GM21576 (cell line): ENCODE data around the gene CREB3L4.

Experiments used
- ATAC-seq: cut with Tn5 transposase; IDR thresholded peaks from one replicate; pipeline ENCODE4 v1.9.1; 2021; ENCODE audit warnings: mild to moderate bottlenecking, moderate library complexity; ENCODE audit not compliant: unreplicated experiment

Gene CREB3L4, protein sequence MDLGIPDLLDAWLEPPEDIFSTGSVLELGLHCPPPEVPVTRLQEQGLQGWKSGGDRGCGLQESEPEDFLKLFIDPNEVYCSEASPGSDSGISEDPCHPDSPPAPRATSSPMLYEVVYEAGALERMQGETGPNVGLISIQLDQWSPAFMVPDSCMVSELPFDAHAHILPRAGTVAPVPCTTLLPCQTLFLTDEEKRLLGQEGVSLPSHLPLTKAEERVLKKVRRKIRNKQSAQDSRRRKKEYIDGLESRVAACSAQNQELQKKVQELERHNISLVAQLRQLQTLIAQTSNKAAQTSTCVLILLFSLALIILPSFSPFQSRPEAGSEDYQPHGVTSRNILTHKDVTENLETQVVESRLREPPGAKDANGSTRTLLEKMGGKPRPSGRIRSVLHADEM

DNA sequence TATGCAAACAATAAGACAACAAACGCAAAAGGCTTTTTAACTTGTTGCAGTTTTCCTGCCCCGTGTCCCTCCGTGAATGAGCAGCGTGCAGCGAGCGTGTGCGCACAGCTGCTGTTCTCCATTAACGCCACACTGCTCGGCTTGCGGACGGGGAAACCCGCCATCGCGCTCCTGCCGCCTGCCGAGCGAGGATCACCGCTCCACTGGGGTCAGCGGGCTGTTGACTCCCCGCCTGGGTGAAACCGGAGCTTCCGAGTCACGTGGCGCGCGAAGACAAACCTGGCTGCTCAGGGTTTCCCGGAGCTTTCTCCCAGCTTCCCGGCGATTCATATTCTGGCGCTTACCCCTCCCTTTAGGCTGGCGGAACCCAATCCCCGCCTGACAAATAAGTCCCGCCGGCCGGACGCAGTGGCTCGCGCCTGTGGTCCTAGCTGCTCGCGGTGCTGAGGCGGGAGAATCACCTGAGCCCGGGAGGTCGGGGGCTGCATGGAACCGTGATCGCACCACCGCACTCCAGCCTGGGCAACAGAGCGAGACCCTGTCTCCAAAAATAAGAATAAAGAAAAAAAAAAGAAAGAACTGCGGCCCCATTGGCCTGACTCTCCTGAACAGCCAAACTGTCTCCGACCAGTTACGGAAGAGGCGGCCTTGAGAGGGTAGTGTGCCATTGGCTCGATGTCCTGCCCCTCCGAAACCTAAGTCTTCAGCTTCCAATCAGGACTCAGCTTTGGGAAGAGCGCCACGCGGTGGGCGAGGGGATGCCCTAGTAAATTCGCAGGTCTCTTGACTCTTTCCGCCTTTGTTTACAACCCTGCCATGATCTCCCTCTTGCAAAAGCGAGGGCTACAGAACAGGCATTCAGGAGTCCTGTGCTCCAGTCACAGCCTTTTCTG lies at the start of gene CREB3L4:
Gene CREB3L4 (plus strand): TSS at position 796 of the 893 bp plus-strand sequence. CDS start 624 bp downstream, outside the sequence.
- ATAC-seq: peak; percentile 65

DNA sequence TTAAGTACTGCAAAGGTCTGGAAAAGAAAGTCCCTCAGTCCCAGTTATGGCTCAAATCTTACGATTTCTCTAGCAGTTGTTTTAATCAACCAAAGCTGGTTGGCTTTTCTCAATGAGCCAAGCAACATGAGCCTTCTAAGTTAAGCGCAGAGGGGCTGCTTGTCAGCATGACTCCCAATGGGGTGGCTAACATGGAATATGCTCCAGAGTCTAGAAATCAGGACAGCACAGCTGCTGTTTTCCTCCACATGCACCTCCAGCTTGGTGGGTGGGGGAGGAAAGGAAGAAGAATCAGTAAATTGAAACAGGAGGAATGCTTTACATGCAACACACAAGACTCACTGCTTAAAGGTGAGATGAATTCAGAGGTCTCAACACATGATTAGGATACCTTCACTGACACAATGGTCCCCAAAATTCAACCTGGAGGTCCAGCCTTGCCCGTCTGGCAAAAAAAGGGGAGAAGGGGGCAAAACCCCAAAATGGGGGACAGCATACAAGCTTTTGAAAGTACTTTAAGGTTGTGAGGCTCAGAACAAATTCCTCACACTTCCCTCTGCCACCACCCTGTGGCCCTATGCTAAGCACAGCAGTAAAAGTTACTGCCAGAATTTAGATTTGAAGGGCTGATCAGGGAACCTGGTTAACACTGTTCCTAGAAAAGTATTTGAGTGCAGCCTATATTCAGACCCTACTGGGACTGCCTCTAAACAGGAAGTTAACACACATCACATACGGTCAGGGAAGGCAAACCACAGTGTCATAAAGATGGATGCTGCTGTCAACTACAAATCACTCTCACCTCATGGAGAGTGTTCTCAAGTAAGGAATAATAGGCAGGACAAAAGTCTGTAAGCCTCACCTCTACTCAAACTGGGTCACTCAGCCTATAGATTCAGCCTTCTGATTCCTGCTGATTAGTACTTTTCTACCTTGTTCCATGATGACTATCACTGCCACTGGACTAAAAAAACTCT lies 47.5 kb upstream of the CREB3L4 start:
- no peak for ATAC-seq

DNA sequence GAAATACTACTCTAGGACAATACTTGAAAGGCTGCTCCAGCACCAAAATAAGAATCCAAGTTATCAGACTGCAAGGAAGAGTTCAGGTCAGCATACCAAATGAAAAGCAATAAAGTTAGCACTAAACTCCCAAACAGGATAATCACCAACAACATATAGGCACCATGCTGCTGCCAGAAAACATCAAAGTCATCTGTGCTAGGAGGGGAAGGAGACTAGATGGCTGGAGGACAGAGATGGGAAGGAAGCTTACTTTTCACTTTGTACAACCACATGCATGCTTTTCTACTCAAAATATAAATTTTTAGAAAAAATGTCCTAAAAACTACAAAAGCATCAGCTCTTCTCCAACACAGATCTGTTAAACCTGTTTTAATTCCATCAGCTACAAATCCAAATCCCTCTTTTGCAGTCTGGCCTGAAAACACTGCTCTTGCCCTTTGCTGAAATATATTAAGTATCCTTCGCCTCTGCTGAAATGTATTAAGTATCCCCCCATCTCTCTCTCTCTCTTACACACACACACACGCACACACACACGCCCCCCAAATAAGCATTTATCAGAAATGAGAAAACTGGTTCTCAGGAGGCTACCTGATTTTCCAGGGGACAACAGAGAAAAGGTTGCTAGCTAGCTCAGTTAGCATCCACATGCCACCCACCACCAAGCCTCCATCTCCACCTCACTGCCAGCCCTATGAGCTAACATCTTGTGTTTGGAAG lies 46.5 kb upstream of the CREB3L4 start:
- no peak for ATAC-seq

DNA sequence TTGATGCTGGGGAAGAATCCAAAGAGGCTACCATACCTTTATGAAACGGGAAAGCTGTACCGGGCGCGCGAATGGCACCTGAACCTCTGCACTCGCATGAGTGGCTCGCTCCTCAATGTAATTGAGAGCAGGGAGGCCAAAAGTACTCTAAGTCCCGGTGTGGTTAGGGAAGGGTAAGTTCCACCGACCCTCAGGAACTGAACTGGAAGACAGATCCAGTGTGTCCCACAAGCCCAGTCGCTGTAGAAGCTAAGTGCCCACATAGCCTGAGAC lies 46.0 kb upstream of the CREB3L4 start:
- ATAC-seq: no peak

DNA sequence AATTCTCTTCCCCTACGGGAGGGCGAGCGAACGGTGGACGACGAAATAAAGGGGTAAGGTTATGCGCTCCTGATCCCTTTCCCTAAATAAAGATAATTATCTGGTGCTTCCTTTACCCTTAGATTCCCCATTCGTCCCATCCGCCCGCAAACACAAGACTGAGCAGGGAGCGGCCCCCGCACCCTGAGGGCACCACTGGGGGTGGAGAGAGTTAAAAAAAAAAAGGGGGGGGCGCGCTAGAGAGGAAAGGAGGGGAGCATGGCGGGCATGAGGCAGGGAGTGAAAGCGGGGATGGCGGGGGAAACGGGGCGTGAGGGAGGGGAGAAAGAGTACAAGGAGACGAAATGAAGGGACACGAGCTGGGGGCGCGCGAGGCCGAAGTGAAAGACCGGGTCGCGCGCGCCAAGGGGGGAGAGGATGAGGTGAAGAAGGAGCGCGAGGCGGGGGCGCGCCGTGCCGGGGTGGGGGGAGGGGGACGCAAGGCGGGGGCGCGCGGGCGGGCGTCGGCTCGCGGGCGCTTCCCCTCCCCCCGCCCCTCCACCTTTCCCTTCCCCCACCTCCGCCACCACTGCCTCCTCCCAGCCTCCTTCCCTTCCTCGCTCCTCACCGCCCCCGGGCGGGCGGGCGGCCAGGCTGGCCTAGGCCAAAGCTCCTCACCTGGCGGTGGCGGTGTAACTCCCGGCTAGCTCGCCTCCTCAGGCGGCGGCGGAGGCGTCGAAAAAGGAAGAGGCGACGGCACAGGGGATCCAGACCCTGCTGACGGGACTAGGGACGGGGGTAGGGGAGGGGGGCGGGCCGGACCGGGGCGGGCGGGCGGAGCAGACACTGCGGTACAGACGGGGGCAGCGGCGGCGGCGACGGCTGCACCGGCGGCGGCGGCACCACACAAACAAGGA lies 45.4 kb upstream of the CREB3L4 start:
- ATAC-seq: peak; percentile 19

DNA sequence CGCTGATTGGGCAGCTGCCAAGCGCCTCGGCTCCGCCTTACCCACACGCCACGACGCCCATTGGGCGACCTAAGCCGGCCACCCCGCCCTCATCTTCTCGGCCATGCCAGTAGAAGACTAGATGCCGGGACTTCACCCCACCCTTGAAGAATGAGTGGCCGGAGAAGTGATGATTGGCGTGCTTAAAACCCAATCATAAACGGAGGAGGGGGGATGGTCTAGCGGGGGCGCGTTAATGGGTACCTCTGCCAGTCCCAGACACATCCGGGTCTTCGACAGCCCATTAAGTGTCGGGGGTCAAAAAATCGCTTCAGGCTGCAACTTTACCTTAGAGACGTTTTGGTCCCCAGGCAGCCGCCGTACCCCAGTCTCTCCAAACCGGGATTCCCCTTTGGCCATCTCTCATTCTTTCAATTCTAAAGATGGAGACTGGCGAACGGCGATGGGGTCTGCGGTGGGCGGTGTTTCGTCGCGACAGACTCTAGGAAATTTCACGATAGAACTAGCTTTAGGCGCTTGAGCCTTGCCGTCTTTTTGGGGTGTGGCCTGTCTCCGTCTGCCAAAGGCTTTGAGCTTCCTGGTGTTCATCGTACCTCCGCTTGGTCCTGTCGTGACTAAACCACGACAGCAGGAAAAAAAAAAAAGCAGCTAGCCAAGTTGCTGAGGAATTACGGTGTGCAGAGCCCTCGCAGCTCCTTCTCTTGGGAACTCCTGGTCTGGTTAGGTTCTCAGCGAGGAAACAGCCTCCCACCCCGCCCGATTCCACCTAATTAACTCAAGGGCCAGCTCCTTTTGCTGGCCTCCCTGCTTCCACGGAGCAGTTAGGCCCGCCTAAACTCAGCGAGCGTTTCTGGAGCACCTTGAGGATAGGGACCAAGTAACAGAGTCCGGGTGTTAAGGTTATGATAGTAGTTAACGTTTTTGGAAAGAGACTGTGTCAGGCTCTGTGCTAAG lies 44.5 kb upstream of the CREB3L4 start, which contains the start of gene GATAD2B:
Gene GATAD2B (minus strand): TSS at position 1 of the 954 bp plus-strand sequence. CDS start 94,625 bp downstream, outside the sequence.
- peak; percentile 90 for ATAC-seq

DNA sequence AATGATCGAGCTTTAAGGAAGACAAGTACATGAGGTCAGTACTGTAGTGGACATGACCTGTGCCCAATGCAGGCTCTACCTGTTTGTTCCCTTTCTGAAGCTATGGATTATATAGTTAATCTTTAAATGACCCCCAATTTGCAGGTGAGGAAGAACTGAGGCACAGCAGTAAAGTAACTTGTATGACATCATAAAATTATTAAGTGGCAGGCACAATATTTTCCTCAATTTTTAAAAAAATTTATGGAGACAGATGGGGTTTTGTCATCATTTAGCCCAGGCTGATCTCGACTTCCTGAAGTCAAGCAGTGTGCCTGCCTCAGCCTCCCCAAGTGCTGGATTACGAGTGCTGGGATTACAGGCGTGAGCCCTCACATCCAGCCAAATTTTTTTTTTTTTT lies 41.3 kb upstream of the CREB3L4 start:
- no peak for ATAC-seq

DNA sequence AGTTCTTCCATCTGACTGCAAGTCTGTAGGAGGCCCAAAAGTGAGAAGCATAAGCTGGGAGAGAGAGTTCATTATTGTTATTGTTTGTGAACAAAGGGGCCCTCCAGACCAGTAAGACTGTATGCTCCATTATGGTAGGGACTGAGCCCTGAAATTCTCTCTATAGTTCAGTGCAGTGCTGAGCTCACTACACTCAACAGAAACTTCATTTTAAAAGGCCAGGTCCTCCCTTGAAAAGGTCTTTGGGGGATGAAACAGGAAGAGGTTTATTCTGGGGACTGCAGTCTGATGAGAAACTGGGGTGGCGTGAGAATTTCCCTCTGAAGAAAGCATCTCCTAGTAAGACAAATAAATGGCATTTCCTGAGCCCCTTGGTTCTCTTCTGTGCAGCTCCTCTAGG lies 39.5 kb upstream of the CREB3L4 start:
- ATAC-seq: no peak

DNA sequence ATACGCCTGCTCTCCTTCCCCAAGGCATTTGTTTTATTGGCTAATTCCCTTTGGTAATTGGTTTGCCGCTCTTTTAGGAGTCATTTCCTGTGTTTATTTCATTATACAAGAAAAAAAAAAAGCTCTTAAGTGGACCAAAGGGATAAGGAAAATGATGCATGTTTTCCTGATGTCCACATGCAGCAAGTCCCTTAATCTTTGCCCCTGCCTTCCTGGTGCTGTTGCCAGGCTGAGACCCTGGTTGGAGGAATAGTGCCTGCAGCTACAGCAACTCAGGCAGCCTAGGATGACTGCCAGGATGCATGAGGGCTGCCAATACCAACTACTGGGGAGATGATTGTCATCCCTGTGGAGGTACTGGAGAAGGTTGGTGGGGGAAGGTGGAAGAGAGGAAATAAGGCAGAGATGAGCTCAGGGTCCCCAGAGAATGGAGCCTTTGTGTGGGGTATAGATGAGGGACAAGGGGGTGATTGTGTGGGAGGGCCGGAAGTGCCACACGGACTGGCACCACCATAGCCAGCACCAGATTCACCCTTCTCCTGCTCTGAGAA lies 38.8 kb upstream of the CREB3L4 start:
- no peak for ATAC-seq

DNA sequence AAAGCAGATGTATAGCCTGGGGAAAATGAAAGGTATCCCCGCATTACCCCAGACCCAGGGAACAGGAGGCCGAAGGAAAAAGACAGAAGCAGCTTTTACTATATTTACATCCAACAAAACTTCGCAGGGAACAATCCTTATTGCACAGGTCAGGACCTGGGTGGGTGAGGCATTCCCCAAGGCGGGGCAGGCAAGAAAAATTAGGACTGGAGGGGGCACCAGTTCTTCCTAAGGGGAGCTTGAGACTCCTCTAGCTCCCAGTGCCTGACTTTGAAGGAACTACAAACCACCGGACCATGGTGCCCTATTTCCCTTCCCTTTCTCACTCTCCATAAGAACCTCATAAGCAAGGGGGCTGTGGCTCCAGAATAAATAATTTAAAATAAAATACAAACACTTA lies 38.3 kb upstream of the CREB3L4 start:
- no peak for ATAC-seq

DNA sequence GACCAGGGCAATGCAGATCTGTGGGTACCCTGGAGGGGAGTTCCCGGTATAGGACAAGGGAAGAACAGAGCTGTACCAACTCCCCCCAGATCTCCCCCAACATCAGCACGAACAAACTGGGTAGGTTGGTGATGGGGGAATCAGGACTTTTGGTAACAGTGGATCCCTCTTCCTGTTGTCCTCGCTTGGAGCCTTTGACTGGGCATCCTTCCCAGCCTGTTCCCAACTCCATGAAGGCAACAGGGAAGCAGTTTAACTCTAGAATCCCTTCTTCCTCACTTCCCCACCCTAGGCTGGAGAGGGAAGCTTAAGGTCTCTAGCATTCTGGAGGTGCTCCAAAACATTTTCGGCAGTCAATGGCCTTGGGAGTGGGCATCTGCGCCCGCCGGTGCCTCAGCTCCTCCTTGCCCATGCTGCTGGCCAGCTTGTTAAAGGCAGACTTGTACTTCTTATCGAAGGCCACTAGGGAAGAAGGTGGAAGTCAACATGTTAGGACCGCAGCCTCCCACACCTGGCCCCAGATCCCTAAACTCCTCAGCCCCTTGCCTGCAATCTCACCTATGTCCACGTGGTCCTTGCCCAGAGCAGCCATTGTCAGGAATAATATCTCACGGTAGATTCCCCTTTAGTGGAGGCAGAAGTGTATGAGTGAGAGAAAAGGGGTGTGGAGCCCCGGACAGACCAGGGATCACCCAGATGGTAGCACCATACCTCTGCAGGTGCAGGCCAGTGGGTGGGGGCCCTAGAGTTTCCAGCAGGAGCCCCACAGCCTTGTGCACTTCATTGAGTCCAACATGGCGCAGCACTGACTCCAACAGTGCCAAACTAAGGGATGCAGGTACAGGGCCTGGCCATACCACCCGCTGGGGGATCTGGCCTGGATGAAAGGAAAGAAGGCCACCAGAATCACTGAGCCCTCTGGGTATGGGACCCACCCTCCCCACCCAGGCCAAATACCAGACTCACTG lies 37.4 kb upstream of the CREB3L4 start:
- ATAC-seq: no peak

DNA sequence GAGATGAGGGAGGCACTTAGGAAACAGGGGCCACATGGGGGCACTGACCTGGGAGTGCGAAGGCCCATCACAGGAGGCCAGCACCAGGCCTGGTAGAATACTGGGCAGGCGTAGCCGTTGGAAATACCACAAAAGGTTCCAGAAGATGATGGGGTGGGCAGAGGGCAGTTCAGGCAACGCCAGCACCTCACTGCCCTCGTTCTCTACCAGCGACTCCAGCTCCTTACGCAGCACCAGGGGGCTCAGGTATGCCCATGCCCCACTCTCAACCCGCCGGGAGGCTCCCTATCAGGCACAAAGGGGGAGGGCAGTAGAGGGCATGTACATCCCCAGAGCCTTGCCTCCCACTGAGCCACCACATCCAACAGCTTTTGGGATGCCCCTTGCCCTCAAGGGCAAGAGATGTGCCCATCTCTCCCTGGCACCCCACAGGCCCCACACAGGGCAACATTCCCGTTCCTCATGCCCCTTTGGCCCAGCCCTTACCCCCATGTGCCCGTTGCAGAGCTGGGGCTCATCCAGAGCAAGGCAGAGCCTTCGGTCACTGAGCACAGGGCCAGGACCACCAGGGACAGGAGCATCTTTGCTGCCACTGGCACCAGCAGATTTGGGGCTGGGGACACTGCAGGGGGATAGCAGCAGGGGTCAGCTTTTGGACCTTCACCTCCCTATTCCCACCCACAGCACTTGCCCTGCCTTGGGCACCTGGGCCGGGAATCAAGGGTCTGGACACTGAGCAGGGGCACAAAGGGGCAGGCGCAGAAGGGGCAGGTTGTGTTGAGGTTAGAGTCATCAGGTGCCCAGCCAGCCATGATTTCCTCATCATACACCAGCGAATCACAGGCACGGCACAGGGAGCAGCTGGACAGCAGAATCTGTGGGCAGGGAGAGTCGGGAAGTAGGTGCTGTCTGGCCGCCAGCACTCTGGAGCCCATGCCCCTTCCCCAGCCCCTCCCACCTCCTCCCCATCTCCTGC lies 35.3 kb upstream of the CREB3L4 start:
- ATAC-seq: no peak

DNA sequence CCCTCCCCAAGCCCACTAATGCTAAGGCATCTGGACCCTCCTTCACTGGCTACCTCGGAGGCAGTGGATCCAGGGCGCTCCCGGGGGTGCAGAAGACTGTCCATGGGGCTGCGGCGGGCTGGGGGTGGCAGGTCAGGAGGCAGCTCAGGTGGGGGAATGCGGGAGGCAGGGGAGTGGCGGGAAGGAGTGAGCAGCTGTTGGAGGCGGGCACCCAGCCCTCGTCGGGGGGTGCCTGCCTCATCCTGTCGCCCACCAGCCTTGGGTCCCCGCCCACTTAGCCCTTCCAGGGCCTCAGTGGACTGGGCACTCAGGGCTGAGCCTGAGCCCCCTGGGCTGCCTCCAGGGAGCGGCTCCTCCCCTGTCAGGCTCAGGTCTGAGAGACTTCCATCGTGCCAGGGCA lies 34.3 kb upstream of the CREB3L4 start:
- ATAC-seq: no peak

DNA sequence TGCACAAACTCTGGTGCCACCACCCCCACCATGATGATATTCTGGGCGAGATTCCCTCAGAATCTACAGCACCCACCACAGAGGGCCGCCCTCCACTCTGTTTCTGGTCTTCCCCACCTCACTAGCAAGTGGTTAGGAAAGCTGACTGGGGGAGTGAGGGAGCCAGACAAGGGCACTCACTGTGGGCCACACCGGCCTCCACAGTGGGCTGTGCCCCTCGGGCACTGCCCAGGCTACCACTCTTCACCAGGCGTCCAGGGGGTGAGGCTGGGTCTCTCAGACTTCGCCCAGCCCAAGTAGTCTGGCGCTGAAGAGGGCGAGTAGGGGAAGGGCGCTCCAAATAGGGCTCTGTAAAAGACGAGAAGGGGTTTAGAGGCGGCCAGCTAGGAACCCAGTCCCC lies 33.7 kb upstream of the CREB3L4 start:
- no peak for ATAC-seq

DNA sequence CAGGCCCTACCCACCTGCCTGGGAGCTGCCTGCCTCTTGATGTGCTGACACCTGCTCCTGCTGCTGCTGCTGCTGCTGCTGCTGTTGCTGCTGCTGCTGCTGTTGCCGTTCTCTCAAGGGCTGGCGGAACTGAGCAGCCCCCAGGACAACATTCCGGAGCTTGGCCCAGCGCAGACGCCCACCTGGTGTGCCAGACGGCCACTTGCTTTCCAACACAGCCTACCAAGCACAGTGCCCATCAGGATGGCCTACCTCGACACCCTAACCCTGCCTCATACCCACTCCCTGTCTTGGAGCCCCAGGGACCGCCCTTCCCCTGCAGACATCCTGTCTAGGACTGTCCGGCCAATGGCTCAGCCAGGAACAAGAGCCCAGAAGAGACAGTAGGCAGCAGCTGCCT lies 33.0 kb upstream of the CREB3L4 start:
- ATAC-seq: no peak
